KMS-11 (cell line): ENCODE measurements around the gene VAMP8.
"Not testable (repeated sequence)": the region's sequence is repeated elsewhere in the genome, so short reads cannot be mapped to it uniquely, and the experiment has no call there.

ENCODE experiments used
- H2AFZ ChIP-seq: fragments of 200-600 bp; sonication (generic); 2 replicates; pipeline ENCODE4 v1.6.1; 2016; ENCODE audit warnings: antibody characterized with exemption, mixed run types, low read depth
- H3K27ac ChIP-seq: fragments of 200-600 bp; sonication (generic); 2 replicates; pipeline ENCODE4 v1.6.1; 2016; ENCODE audit warnings: mild to moderate bottlenecking, mixed run types
- H3K27me3 ChIP-seq: fragments of 200-600 bp; sonication (generic); 2 replicates; pipeline ENCODE4 v1.6.1; 2017; ENCODE audit warnings: mild to moderate bottlenecking, low read depth, mixed run types, moderate library complexity; ENCODE audit not compliant: insufficient read depth
- H3K36me3 ChIP-seq: fragments of 200-600 bp; sonication (generic); 2 replicates; pipeline ENCODE4 v1.6.1; 2017; ENCODE audit warnings: mild to moderate bottlenecking, mixed run types; ENCODE audit not compliant: insufficient read depth
- H3K4me1 ChIP-seq: fragments of 200-600 bp; sonication (generic); 2 replicates; pipeline ENCODE4 v1.6.1; 2016; ENCODE audit warnings: mild to moderate bottlenecking, low read depth, mixed run types; ENCODE audit not compliant: poor library complexity, severe bottlenecking
- H3K4me2 ChIP-seq: fragments of 200-600 bp; sonication (generic); 2 replicates; pipeline ENCODE4 v1.7.0; 2016; ENCODE audit warnings: mild to moderate bottlenecking, mixed run types
- H3K4me3 ChIP-seq: fragments of 200-600 bp; sonication (generic); IDR thresholded peaks from 2 replicates; pipeline ENCODE4 v1.6.1; 2017; ENCODE audit warnings: low read depth, low read length, mixed read lengths; ENCODE audit not compliant: insufficient read depth
- H3K79me2 ChIP-seq: fragments of 200-600 bp; sonication (generic); 2 replicates; pipeline ENCODE4 v1.6.1; 2016; ENCODE audit warnings: low read depth, mixed run types; ENCODE audit not compliant: insufficient read depth
- H3K9ac ChIP-seq: fragments of 200-600 bp; sonication (generic); 2 replicates; pipeline ENCODE4 v1.6.1; 2016; ENCODE audit warnings: mild to moderate bottlenecking, mixed run types
- H4K20me1 ChIP-seq: fragments of 200-600 bp; sonication (generic); 2 replicates; pipeline ENCODE4 v1.6.1; 2016; ENCODE audit warnings: mild to moderate bottlenecking, mixed run types; ENCODE audit not compliant: insufficient read depth
- TF ChIP-seq, protein P1 (sequence below): fragments of 200-600 bp; sonication (generic); conservative IDR thresholded peaks from 2 replicates; pipeline ENCODE4 v1.6.1; 2017; ENCODE audit warnings: low read depth, mild to moderate bottlenecking, antibody characterized with exemption, low read length, moderate library complexity, mixed read lengths

VAMP8 gene

DNA sequence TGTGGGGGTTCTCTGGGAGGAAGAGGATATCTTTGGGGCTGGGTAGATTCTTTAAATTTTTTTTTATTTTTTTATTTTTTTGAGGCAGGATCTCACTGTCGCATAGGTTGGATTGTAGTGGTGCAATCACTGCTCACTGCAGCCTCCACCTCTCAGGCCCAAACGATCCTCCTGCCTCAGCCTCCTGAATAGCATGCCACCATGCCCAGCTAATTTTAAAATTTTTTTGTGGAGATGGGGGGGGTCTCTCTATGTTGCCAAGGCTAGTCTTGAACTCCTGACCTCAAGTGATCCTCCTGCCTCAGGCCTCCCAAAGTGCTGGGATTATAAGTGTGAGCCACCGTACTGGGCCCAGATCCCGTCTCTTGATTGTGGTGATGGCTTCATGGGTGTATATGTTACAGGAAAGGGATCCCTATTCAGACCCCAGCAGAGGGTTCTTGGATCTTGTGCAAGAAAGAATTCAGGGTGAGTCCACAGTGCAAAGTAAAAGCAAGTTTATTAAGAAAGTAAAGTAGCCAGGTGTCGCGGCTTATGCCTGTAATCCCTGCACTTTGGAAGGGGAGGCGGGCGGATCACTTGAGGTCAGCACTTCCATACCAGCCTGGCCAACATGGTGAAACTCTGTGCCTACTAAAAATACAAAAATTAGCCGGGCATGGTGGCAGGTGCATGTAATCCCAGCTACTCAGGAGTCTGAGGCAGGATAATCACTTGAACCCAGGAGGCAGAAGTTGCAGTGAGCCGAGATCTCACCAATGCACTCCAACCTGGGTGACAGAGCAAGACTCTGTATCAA lies 36.5 kb downstream of the VAMP8 start:
- H2AFZ ChIP-seq: no peak overlapping the region
- no peaks in the 10 kb centered on the region for H3K27me3 ChIP-seq
- H3K4me1 ChIP-seq: peaks cover 31% of the 10 kb centered on the region
- H3K27ac ChIP-seq: no peak overlapping the region
- peaks cover 6% of the 10 kb centered on the region; the same call in 1 of the 2 replicates for H4K20me1 ChIP-seq
- peaks cover 33% of the 10 kb centered on the region for H3K79me2 ChIP-seq
- no peak overlapping the region for H3K4me3 ChIP-seq
- TF ChIP-seq, protein P1, sequence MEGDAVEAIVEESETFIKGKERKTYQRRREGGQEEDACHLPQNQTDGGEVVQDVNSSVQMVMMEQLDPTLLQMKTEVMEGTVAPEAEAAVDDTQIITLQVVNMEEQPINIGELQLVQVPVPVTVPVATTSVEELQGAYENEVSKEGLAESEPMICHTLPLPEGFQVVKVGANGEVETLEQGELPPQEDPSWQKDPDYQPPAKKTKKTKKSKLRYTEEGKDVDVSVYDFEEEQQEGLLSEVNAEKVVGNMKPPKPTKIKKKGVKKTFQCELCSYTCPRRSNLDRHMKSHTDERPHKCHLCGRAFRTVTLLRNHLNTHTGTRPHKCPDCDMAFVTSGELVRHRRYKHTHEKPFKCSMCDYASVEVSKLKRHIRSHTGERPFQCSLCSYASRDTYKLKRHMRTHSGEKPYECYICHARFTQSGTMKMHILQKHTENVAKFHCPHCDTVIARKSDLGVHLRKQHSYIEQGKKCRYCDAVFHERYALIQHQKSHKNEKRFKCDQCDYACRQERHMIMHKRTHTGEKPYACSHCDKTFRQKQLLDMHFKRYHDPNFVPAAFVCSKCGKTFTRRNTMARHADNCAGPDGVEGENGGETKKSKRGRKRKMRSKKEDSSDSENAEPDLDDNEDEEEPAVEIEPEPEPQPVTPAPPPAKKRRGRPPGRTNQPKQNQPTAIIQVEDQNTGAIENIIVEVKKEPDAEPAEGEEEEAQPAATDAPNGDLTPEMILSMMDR: no peak
- H3K9ac ChIP-seq: no peak overlapping the region
- H3K4me2 ChIP-seq: no peak overlapping the region
- H3K36me3 ChIP-seq: no peaks in the 10 kb centered on the region; the same call in 1 of the 2 replicates

DNA sequence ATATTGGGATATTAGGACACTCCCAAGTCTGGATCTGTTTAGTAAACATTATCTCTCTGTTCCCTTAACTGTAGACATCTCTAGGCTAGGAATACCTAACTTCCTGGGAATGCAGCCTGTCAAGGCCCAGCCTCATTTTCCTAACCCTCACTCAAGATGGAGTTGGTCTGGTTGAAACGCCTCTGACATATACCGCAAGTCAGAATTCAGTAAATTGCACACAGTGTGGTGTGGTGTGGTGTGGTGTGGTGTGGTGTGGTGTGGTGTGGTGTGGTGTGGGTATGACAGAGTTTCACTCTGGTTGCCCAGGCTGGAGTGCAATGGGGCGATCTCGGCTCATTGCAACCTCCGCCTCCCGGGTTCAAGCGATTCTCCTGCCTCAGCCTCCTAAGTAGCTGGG lies 37.4 kb downstream of the VAMP8 start:
- not testable (repeated sequence) for H3K36me3 ChIP-seq, H3K4me2 ChIP-seq, H3K4me3 ChIP-seq, H3K9ac ChIP-seq, H3K27me3 ChIP-seq, H4K20me1 ChIP-seq, H2AFZ ChIP-seq, H3K27ac ChIP-seq
- Histone ChIP-seq H3K4me1 (peaks cover 31% of the 10 kb centered on the region), H3K79me2 (peaks cover 40% of the 10 kb centered on the region)

DNA sequence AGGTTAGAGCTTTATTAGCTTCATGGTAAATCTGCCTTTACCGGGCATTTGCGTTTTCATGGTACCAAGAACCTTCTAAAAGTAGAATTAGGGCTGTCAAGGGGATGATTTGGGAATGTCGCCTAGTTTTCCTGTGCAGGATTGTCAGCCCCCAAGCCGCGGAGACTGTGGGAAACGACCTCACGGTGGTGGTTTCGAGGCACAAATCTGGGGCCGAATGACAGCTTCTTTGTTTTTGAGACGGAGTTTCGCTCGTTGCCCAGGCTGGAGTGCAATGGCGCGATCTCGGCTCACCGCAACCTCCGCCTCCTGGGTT lies 38.0 kb downstream of the VAMP8 start:
- Histone ChIP-seq H3K4me2 (peak overlapping the region; percentile 19; the same call in 1 of the 2 replicates), H3K4me3 (no peak overlapping the region), H3K79me2 (peaks cover 40% of the 10 kb centered on the region), H3K4me1 (peaks cover 31% of the 10 kb centered on the region), H3K9ac (no peak overlapping the region), H3K36me3 (no peaks in the 10 kb centered on the region; the same call in 1 of the 2 replicates), H4K20me1 (peaks cover 6% of the 10 kb centered on the region; the same call in 1 of the 2 replicates), H3K27me3 (no peaks in the 10 kb centered on the region), H3K27ac (no peak overlapping the region), H2AFZ (peak overlapping the region; percentile 64)
- TF ChIP-seq, protein P1: no peak

DNA sequence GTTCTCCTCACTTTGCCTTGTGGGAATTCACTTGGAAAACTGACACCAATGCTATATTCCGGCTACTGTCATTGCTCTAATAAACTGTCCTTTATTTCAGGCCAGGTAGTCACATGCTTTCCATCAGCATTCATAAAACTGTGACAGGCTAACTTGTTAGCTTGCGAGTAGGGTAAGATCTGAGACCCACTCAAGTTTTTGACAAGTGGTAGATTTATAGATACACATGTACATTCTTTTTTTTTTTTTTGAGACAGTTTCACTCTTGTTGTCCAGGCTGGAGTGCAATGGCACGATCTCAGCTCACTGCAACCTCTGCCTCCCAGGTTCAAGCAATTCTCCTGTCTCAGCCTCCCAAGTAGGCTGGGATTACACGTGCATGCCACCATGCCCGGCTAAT lies 40.3 kb downstream of the VAMP8 start:
- H3K9ac ChIP-seq, H3K4me3 ChIP-seq, H3K36me3 ChIP-seq, H2AFZ ChIP-seq, H3K27ac ChIP-seq, H3K27me3 ChIP-seq, H4K20me1 ChIP-seq: not testable (repeated sequence)
- H3K4me1 ChIP-seq: peaks cover 22% of the 10 kb centered on the region
- H3K4me2 ChIP-seq: peak overlapping the region; percentile 90; the same call in 1 of the 2 replicates
- peaks cover 41% of the 10 kb centered on the region for H3K79me2 ChIP-seq

DNA sequence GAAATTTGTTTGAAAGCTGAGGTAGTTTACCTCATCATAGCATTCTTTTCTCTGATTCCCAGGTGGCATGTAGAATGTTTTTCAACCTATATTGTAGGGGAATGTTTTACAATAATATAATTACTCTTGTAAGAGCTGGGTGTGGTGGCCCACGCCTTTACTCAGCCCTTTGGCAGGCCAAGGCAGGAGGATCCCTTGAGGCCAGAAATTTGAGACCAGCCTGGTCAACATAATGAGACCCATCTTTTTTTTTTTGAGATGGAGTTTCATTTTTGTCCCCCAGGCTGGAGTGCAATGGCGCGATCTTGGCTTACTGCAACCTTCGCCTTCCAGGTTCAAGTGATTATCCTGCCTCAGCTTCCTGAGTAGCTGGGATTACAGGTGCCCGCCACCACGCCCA lies 42.2 kb downstream of the VAMP8 start:
- H3K4me3 ChIP-seq: no peak overlapping the region
- no peaks in the 10 kb centered on the region for H3K27me3 ChIP-seq
- H3K27ac ChIP-seq: no peak overlapping the region
- peaks cover 41% of the 10 kb centered on the region for H3K79me2 ChIP-seq
- H4K20me1 ChIP-seq: peaks cover 6% of the 10 kb centered on the region; the same call in 1 of the 2 replicates
- no peak overlapping the region for H3K9ac ChIP-seq
- H2AFZ ChIP-seq: no peak overlapping the region
- H3K4me1 ChIP-seq: peaks cover 26% of the 10 kb centered on the region
- peaks cover 7% of the 10 kb centered on the region; the same call in 1 of the 2 replicates for H3K36me3 ChIP-seq
- TF ChIP-seq, protein P1: no peak
- H3K4me2 ChIP-seq: no peak overlapping the region
